HG02610 (cell line): ENCODE data around the gene TMCC3.

Experiments used
- ATAC-seq: cut with Tn5 transposase; IDR thresholded peaks from one replicate; pipeline ENCODE4 v1.9.1; 2021; ENCODE audit warnings: mild to moderate bottlenecking, moderate library complexity; ENCODE audit not compliant: unreplicated experiment

The TMCC3 gene

DNA sequence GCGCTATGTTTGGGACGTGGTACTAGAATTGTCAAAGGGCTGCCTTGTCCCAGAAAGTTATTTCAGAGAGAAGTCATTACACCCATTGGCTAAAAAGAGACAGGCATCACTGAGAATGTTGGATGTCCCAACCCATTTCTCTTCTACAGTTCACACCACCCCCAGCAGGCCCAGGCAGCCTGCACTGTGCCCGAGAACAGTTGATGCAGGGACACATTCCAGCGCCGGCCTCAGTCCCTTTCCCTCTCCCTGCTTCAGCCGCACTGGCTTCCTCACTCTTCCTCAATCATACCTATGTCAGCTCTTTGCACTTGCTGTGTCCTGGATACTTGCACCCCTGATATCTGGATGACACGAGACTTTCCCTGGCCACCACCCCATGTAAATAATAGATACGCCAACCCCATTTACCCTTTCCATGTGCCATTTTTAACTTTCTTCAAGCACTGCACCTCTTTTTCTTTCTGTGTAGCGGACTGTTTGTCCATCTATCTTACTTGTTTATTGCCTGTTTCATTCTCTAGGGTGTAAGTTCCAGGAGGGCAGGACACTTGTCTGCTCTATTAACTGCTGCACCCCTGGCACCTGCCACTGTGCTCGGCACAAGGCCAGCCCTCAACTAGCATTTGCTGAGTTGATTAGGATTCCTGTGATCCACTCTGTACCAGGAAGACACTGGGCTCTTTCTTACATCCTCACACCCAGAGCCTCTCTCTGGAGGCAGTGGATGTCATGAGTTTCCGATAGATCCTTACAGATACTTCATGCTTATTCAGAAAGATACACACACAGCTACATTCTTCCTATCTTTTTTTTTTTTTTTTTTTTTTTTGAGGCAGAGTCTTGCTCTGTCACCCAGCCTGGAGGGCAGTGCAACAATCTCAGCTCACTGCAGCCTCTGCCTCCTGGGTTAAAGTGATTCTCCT lies 114.1 kb downstream of the TMCC3 start:
- ATAC-seq: no peak

DNA sequence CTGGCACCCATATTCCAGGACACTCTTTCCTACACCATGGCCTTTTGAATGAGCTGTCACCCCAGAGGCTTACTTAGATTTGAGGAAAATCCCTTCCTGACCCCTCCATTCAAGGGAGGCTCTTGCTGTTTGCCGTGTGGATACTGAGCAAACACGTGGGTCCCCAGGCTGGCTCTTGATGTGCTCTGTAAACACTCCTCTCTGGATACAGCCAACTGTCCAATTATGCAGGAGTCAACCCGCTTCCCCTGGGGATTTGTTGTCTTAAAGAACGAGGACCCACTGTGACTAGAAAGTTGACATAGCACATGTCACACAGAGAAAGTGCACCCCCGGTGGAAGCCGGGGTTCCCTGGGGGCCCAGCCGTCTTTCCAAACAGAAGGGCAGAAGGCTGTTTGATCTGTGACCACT lies 114.8 kb downstream of the TMCC3 start:
- no peak for ATAC-seq

DNA sequence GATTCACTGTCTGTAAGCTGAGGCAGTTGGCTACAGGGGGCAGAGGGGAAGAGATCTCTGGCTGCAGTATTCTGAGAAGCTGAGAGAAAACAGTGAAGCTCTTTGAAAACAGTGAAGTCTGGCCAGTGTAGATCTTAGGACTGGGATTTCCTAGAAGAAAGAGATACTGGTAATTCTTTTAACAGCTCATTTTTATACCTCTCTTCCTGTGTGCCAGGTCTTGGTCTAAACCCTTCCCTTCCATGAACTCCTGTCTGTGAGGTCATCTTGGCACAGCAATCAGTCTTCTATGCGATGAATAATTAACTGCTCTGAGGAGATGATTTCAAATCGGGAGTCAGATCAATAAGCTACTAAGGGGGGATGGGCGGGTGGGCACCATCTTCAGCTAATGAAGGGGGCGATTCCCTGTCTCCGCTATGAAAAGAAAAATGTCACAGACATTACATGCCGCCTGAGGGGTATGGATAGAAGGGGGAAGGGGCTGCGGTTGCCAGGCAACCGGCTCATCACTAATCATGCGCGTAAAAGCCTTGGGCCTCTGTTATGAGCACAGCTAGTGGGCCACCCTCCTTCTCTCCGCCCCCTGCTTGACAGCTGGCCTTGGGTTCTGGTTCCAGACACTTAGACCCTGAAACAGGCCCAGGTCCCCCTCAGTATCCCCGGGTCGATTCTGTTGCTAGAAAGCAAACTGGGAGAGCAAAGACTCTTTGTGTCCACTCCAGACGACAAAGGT lies 115.4 kb downstream of the TMCC3 start:
- ATAC-seq: no peak

- no peak for ATAC-seq
Measured at GRCh38 chr12:94534278-94534677, 116.1 kb downstream of the TMCC3 start.

DNA sequence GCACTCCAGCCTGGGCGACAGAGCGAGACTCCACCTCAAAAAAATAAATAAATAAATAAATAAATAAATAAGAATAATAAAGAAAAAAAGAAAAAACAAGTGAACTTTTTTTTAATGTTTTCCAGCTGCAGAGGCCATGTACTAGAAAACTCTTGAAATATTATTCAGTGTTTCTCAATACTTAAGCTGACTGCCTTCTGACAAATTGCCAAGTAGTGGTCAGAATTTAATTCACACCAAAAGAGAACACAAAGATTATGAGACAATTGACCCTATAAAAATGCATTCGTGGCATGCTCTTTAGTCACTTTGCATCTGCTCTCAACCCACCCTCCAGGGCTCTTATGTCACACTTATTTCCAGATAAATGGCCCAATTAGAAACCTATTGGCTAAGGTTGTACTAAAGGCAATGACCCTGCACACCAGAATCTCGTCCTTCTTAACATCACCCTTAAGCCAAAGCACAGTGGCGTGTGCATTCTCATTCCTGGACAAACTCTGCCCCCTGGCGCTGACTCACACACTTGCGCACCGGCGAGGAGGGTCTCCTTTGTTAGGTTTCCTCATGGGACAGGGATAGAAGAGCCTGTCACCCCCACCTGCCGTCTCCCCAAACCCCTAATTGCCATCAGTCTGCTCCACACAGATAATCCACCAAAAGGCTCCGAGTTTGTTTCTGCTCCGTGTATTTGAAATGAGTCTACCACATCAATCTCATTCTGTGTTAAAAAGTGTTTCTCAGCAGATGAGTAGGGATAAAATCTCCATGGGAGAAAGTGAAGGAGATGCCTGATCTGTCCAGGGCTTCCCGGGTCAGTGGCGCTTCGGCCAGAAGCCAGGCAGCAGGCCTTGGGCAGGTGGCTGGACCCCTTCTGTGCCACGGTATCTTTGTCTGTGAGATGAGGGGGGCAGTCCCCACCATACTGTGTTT lies 117.6 kb downstream of the TMCC3 start:
- ATAC-seq: peak; percentile 78

- ATAC-seq: no peak
Measured at GRCh38 chr12:94531196-94531720, 119.1 kb downstream of the TMCC3 start.

GRCh38 chr12:94525951-94526350 lies 124.4 kb downstream of the TMCC3 start:
- peak; percentile 75 for ATAC-seq
